Natural killer cell (primary cell): ENCODE data around the gene CR1. TPM values are rescaled to one million over a fixed set of nuclear protein-coding genes. Genes with fewer than 3 reads are reported as not detected.

Source experiments
- ATAC-seq, 3 donors: fragments of 150-1000 bp in 2 of 3; fragments of 200-7000 bp in 1 of 3; cut with Tn5 transposase; 1 replicate in 1 of 3; 2 replicates in 2 of 3; pipeline ENCODE4 v1.10.0; 2021; ENCODE audit warnings: mild to moderate bottlenecking in 2 of 3, moderate library complexity in 2 of 3
- DNase-seq, 2 donors: peaks; one replicate each; pipeline versions ENCODE4 v3.0.0 to v3.0.0-alpha.2; 2013 to 2021; ENCODE audit warnings: mixed read lengths in 1 of 2
- H3K27ac ChIP-seq: one replicate; pipeline ENCODE4 v1.5.1; 2013; ENCODE audit warnings: mild to moderate bottlenecking, low read length
- H3K27me3 ChIP-seq: one replicate; pipeline ENCODE4 v1.6.1; 2013; ENCODE audit warnings: low read length; ENCODE audit not compliant: control insufficient read depth, insufficient read depth
- H3K36me3 ChIP-seq: one replicate; pipeline ENCODE4 v1.6.1; 2013; ENCODE audit warnings: low read length; ENCODE audit not compliant: control insufficient read depth, insufficient read depth
- H3K4me1 ChIP-seq: one replicate; pipeline ENCODE4 v1.6.1; 2013; ENCODE audit warnings: low read length; ENCODE audit not compliant: control insufficient read depth, insufficient read depth
- H3K4me3 ChIP-seq: one replicate; pipeline ENCODE4 v1.5.1; 2013; ENCODE audit warnings: low read length
- H3K9me3 ChIP-seq: one replicate; pipeline ENCODE4 v1.6.1; 2013; ENCODE audit warnings: low read length; ENCODE audit not compliant: control insufficient read depth, insufficient read depth
- H3K27ac Mint-ChIP-seq, 2 donors: one replicate each; pipeline ENCODE4 v1.8.0; 2022; ENCODE audit warnings: mild to moderate bottlenecking in 2 of 2, mixed read lengths in 2 of 2, moderate library complexity in 1 of 2
- H3K27me3 Mint-ChIP-seq, 2 donors: one replicate each; pipeline ENCODE4 v1.8.0; 2022; ENCODE audit warnings: low read depth in 2 of 2, mixed read lengths in 2 of 2
- H3K36me3 Mint-ChIP-seq: one replicate; pipeline ENCODE4 v1.8.0; 2022; ENCODE audit warnings: mixed read lengths
- H3K4me1 Mint-ChIP-seq, 2 donors: one replicate each; pipeline ENCODE4 v1.8.0; 2022; ENCODE audit warnings: mixed read lengths in 2 of 2
- H3K4me3 Mint-ChIP-seq: one replicate; pipeline ENCODE4 v1.8.0; 2022; ENCODE audit warnings: mild to moderate bottlenecking, moderate library complexity, mixed read lengths
- H3K9me3 Mint-ChIP-seq, 2 donors: one replicate each; pipeline ENCODE4 v1.8.0; 2022; ENCODE audit warnings: mixed read lengths in 2 of 2
- WGBS: methylation state at CpG from one replicate; pipeline ENCODE4 v1.1.7; 2013; ENCODE audit warnings: missing lambda C conversion rate; ENCODE audit not compliant: insufficient coverage; 5-methylcytosine and 5-hydroxymethylcytosine counted together
- intact Hi-C: fragments of 100-400 bp; cut with micrococcal nuclease; formaldehyde crosslinking; loops from one replicate; pipeline ENCODE4 v1.14.2; 2022
- total RNA-seq, 4 donors: library from RNA; stranded (reverse); fragments of 120-200 nt in 1 of 4; gene quantifications; one replicate each; pipeline versions ENCODE4 v1.2.3 to v1.2.4, GENCODE V29; 2013 to 2022
- TF ChIP-seq, protein P1 (sequence below): fragments of 200-600 bp; IDR thresholded peaks from one replicate; pipeline ENCODE4 v1.8.0; 2022; ENCODE audit warnings: antibody characterized with exemption

The CR1 gene
- total RNA-seq, 3 donors from 2014 or later (not counting 1 experiment from before 2014, with no cell fraction given): 1.5 to 39.4 (median 2.6) TPM

DNA sequence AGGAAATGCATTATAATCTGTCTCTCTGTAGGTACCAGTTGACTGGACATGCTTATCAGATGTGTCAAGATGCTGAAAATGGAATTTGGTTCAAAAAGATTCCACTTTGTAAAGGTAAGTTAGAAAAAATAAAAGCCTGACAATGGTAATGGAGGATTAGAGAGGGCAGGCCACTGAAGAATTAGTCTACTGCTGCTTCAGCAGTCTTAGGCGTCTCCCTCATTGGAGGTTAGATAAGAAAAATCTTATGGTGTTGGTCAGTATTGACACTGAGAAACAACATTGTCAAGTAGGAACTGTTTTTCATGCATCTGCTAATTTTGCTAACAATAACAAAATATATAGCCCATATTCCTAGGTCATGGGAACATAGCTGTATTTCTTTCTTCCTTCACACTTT, 21.7 kb upstream of the CR1 start:
- DNase-seq (no peak), ATAC-seq (no peak)
- Histone ChIP-seq H3K4me1 (no peaks in the 10 kb centered on the region), H3K36me3 (no peaks in the 10 kb centered on the region), H3K9me3 (no peaks in the 10 kb centered on the region), H3K4me3 (no peak overlapping the region), H3K27ac (no peak overlapping the region), H3K27me3 (no peaks in the 10 kb centered on the region)
- Mint-ChIP-seq H3K4me3 (no peak overlapping the region), H3K9me3 (no peaks in the 10 kb centered on the region), H3K27me3 (peaks cover 3 to 17% of the 10 kb centered on the region in 2 donors), H3K36me3 (no peaks in the 10 kb centered on the region), H3K4me1 (peaks cover 0 to 4% of the 10 kb centered on the region in 2 donors), H3K27ac (no peak overlapping the region)
- intact Hi-C loops: no loop called here
- WGBS: 100% methylated on average over 1 of the region's 1 CpG
- TF ChIP-seq, protein P1, sequence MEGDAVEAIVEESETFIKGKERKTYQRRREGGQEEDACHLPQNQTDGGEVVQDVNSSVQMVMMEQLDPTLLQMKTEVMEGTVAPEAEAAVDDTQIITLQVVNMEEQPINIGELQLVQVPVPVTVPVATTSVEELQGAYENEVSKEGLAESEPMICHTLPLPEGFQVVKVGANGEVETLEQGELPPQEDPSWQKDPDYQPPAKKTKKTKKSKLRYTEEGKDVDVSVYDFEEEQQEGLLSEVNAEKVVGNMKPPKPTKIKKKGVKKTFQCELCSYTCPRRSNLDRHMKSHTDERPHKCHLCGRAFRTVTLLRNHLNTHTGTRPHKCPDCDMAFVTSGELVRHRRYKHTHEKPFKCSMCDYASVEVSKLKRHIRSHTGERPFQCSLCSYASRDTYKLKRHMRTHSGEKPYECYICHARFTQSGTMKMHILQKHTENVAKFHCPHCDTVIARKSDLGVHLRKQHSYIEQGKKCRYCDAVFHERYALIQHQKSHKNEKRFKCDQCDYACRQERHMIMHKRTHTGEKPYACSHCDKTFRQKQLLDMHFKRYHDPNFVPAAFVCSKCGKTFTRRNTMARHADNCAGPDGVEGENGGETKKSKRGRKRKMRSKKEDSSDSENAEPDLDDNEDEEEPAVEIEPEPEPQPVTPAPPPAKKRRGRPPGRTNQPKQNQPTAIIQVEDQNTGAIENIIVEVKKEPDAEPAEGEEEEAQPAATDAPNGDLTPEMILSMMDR: no peak

DNA sequence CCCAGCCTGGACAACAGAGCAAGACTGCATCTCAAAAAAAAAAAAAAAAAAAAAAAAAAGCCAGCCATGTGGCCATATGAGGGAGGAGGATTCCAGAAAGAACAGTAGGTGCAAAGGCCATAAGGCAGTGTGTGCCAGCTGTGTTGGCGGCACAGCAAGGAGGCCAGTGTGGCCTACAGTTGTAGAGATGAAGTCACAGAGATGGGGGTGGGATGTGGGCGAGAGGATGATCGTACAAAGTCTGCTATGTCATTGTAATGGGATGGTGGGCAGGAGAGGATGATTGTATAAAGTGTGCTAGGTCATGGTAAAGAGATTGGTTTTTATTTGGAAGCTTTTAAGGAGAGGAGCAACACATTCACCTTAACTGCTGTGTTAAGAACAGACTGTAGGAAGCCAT, 9.8 kb upstream of the CR1 start:
- DNase-seq (no peak), ATAC-seq (no peak)
- no peaks in the 10 kb centered on the region for H3K4me1 Mint-ChIP-seq
- no peaks in the 10 kb centered on the region for H3K36me3 Mint-ChIP-seq
- H3K27ac ChIP-seq: no peak overlapping the region
- H3K9me3 ChIP-seq: no peaks in the 10 kb centered on the region
- TF ChIP-seq, protein P1: no peak
- intact Hi-C loops: no loop called here
- H3K27ac Mint-ChIP-seq: no peak overlapping the region
- no peaks in the 10 kb centered on the region for H3K36me3 ChIP-seq
- no peaks in the 10 kb centered on the region for H3K9me3 Mint-ChIP-seq
- no peaks in the 10 kb centered on the region for H3K4me1 ChIP-seq
- H3K27me3 ChIP-seq: no peaks in the 10 kb centered on the region
- peaks cover 19 to 25% of the 10 kb centered on the region in 2 donors for H3K27me3 Mint-ChIP-seq
- H3K4me3 Mint-ChIP-seq: no peak overlapping the region
- no peak overlapping the region for H3K4me3 ChIP-seq
- 88% methylated on average over 3 of the region's 3 CpGs for WGBS

DNA sequence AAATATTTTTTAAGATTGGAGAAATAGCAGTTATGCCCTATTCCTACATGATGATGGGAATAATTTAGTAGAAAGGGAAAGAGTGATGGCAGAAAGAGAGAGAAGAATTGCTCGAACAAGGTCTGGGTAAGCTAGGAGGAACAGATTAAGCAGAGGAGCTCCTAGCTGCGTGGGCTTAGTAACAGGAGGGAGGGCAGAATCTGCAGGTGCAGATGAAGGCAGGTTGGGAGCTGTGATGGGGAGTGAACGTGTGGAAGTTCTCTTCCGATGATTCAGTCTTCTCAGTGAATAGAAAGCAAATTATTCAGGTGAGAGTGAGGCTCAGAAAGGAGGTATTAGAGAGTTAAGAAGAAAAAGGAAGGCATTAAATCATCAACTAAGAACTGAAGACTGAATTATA, 8.3 kb upstream of the CR1 start:
- Mint-ChIP-seq H3K36me3 (no peaks in the 10 kb centered on the region), H3K9me3 (no peaks in the 10 kb centered on the region), H3K4me3 (no peak overlapping the region), H3K27ac (no peak overlapping the region), H3K27me3 (peaks cover 15 to 20% of the 10 kb centered on the region in 2 donors), H3K4me1 (no peaks in the 10 kb centered on the region)
- no peaks in the 10 kb centered on the region for H3K9me3 ChIP-seq
- DNase-seq (no peak), ATAC-seq (no peak)
- 93% methylated on average over 4 of the region's 4 CpGs for WGBS
- no peak overlapping the region for H3K4me3 ChIP-seq
- no peaks in the 10 kb centered on the region for H3K36me3 ChIP-seq
- no peaks in the 10 kb centered on the region for H3K27me3 ChIP-seq
- TF ChIP-seq, protein P1: no peak
- intact Hi-C loops: no loop called here
- no peaks in the 10 kb centered on the region for H3K4me1 ChIP-seq
- H3K27ac ChIP-seq: no peak overlapping the region

DNA sequence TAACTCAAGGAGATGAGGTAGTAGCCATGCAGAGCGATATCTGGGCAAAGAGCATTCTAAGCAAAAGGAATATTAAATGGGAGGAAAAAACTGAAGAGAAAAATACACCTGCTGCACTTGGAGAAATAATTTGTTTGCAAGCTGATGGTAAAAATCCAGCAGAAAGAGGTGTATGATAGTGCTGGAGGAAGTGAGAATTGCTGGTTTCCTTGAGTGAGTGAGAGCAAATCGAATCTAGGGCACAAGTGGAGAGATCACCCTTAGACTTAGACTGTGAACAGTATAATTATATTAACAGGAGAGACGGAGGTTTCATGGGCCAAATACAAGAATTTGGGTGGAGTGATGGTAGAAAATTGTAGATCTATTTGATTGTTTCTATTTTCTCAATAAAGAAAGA, 2.7 kb upstream of the CR1 start:
- ATAC-seq (no peak), DNase-seq (no peak)
- Histone ChIP-seq H3K27me3 (peaks cover 13% of the 10 kb centered on the region), H3K4me3 (no peak overlapping the region), H3K36me3 (no peaks in the 10 kb centered on the region), H3K27ac (no peak overlapping the region), H3K9me3 (no peaks in the 10 kb centered on the region), H3K4me1 (peaks cover 11% of the 10 kb centered on the region)
- intact Hi-C loops: no loop called here
- H3K27me3 Mint-ChIP-seq: peaks cover 13 to 23% of the 10 kb centered on the region in 2 donors
- H3K4me1 Mint-ChIP-seq: peaks cover 0 to 9% of the 10 kb centered on the region in 2 donors
- H3K4me3 Mint-ChIP-seq: no peak overlapping the region
- no peaks in the 10 kb centered on the region for H3K36me3 Mint-ChIP-seq
- TF ChIP-seq, protein P1: no peak
- no peaks in the 10 kb centered on the region for H3K9me3 Mint-ChIP-seq
- no peak overlapping the region for H3K27ac Mint-ChIP-seq
- 51% methylated on average over 2 of the region's 3 CpGs for WGBS
